GM12878 (cell line): Measurements from ENCODE around the gene TCERG1L. TPM values are rescaled to one million over a fixed set of nuclear protein-coding genes. Genes with fewer than 3 reads are reported as not detected.

Source experiments
- ATAC-seq: fragments of 200-7000 bp; cut with Tn5 transposase; 3 replicates; pipeline ENCODE4 v1.9.1; 2020; ENCODE audit warnings: mild to moderate bottlenecking, moderate library complexity
- BruUV-seq: library from RNA; stranded (reverse); fragments of 400-500 nt; replicated peaks from 2 replicates; lab custom pipeline; 2021; lab: Mats Ljungman, UMichigan
- CTCF ChIA-PET: fragments of 300-600 bp; sonication (Branson Sonifier 250); formaldehyde crosslinking; extraction: SDS; loops from one replicate; lab custom pipeline; 2021; ENCODE audit warnings: inconsistent platforms; lab: Yijun Ruan, JAX
- POLR2A ChIA-PET: fragments of 350-600 bp; formaldehyde crosslinking; extraction: SDS; loops from one replicate; lab custom pipeline; 2021; ENCODE audit warnings: inconsistent platforms; lab: Charles Lee
- RAD21 ChIA-PET: fragments of 300-600 bp; sonication (Branson Sonifier 250); formaldehyde crosslinking; loops from one replicate; lab custom pipeline; 2023; ENCODE audit warnings: antibody characterized with exemption; ENCODE audit not compliant: unreplicated experiment; lab: Charles Lee
- SMC1A ChIA-PET: fragments of 300-600 bp; sonication (Branson Sonifier 250); formaldehyde crosslinking; loops from one replicate; lab custom pipeline; 2023; ENCODE audit not compliant: unreplicated experiment, uncharacterized antibody; lab: Charles Lee
- DNase-seq: peaks from one replicate; pipeline ENCODE4 v3.0.0-alpha.2; 2011; ENCODE audit warnings: low read depth, low spot score
- FAIRE-seq: peaks from 3 replicates; lab custom pipeline; 2011; peaks lifted over from hg19 to GRCh38; lab: Jason Lieb, UNC
- H2AFZ ChIP-seq: 2 replicates; pipeline ENCODE4 v1.6.0; 2011; ENCODE audit warnings: low read depth, low read length, control low read depth; ENCODE audit not compliant: control insufficient read depth
- H3K27ac ChIP-seq: 2 replicates; pipeline ENCODE4 v1.5.1; 2011; ENCODE audit warnings: control low read depth; ENCODE audit not compliant: control insufficient read depth, insufficient read depth
- H3K27me3 ChIP-seq, 2 experiments: replicated peaks in 1 of 2; 2 replicates each; pipeline versions ENCODE4 v1.6.0 to v1.6.1; 2011; ENCODE audit warnings: low read length in 1 of 2; ENCODE audit not compliant: control insufficient read depth in 2 of 2, insufficient read depth in 2 of 2
- H3K36me3 ChIP-seq, 2 experiments: 2 replicates each; pipeline ENCODE4 v1.5.1; 2011; ENCODE audit warnings: low read length in 1 of 2; ENCODE audit not compliant: control insufficient read depth in 2 of 2, insufficient read depth in 2 of 2
- H3K4me1 ChIP-seq: 2 replicates; pipeline ENCODE4 v1.6.1; 2011; ENCODE audit warnings: mild to moderate bottlenecking, low read length, moderate library complexity, mixed read lengths; ENCODE audit not compliant: control insufficient read depth, insufficient read depth
- H3K4me2 ChIP-seq: 2 replicates; pipeline ENCODE4 v1.6.0; 2011; ENCODE audit warnings: control low read depth; ENCODE audit not compliant: control insufficient read depth, insufficient read depth
- H3K4me3 ChIP-seq: fragments of 200-600 bp; sonication (generic); 2 replicates; pipeline ENCODE4 v1.5.1; 2016
- H3K79me2 ChIP-seq: 2 replicates; pipeline ENCODE4 v1.6.0; 2011; ENCODE audit warnings: low read length; ENCODE audit not compliant: control insufficient read depth, insufficient read depth
- H3K9ac ChIP-seq: 2 replicates; pipeline ENCODE4 v1.8.0; 2011; ENCODE audit warnings: low read length, control low read depth, mixed read lengths; ENCODE audit not compliant: control insufficient read depth, insufficient read depth
- H3K9me3 ChIP-seq: replicated peaks from 3 replicates; pipeline ENCODE4 v1.5.1; 2011; ENCODE audit warnings: mild to moderate bottlenecking, low read length; ENCODE audit not compliant: control insufficient read depth, insufficient read depth
- H4K20me1 ChIP-seq: 2 replicates; pipeline ENCODE4 v1.6.0; 2011; ENCODE audit not compliant: control insufficient read depth, insufficient read depth
- ATF7 ChIP-seq: fragments of 450-650 bp; IDR thresholded peaks from 2 replicates; pipeline ENCODE4 v1.6.1; 2016; ENCODE audit warnings: low read depth, mild to moderate bottlenecking
- EED ChIP-seq: sonication (generic); IDR thresholded peaks from 2 replicates; pipeline ENCODE4 v1.6.1; 2016; ENCODE audit warnings: antibody characterized with exemption, low read depth
- EP300 ChIP-seq, 2 experiments: fragments of 150-350 bp in 1 of 2; IDR thresholded peaks; 2 replicates each; pipeline ENCODE4 v1.6.1; 2011 to 2012; ENCODE audit warnings: low read depth in 2 of 2, low read length in 2 of 2, borderline replicate concordance in 1 of 2, improper control_type of control experiment in 1 of 2, inconsistent platforms in 1 of 2; ENCODE audit not compliant: control insufficient read depth in 1 of 2
- ETV6 ChIP-seq, 2 experiments: fragments of 450-650 bp in 1 of 2; IDR thresholded peaks in 1 of 2; conservative IDR thresholded peaks in 1 of 2; 2 replicates each; pipeline ENCODE4 v1.6.1; 2014; ENCODE audit warnings: antibody characterized with exemption in 1 of 2, borderline replicate concordance in 1 of 2, low read depth in 1 of 2, mild to moderate bottlenecking in 1 of 2, moderate library complexity in 1 of 2
- WGBS: methylation state at CpG from one replicate; pipeline ENCODE4 v1.1.6; 2016; ENCODE audit warnings: low lambda C conversion rate; ENCODE audit not compliant: insufficient replicate concordance, insufficient coverage; ENCODE audit errors: missing lambda C conversion rate; 5-methylcytosine and 5-hydroxymethylcytosine counted together
- in situ Hi-C: fragments of 300-500 bp; cut with MboI; formaldehyde crosslinking; loops from 9 replicates; pipeline ENCODE4 v1.14.3; 2018; ENCODE audit warnings: mixed read lengths
- intact Hi-C: fragments of 100-400 bp; cut with micrococcal nuclease; formaldehyde crosslinking; loops from one replicate; pipeline ENCODE4 v1.14.2; 2022; ENCODE audit not compliant: unreplicated experiment
- polyA plus RNA-seq, 11 experiments: library from polyadenylated mRNA; depleted of rRNA in 4 of 11; unstranded in 6 of 11; stranded (reverse) in 5 of 11; fragments of >200 nt; fragmentation: Nextera tagmentation in 4 of 11; fragmentation: Illumina TruSeq in 1 of 11; extraction: Ambion mirVana in 4 of 11; extraction: Trizol in 1 of 11; gene quantifications; 1 replicate in 1 of 11; 2 replicates in 10 of 11; pipeline versions ENCODE4 v1.2.1 to v1.2.3, GENCODE V29; 2011 to 2016; ENCODE audit warnings: inconsistent platforms in 2 of 11, missing spikeins in 2 of 11, low read depth in 1 of 11
- total RNA-seq, 4 experiments: library from RNA; depleted of rRNA in 3 of 4; stranded (reverse); fragments of >200 nt in 3 of 4; fragmentation: Illumina TruSeq in 1 of 4; extraction: Trizol in 1 of 4; gene quantifications; 2 replicates each; pipeline versions ENCODE4 v1.2.1 to v1.2.3, GENCODE V29; 2013 to 2021
- TF ChIP-seq, protein P1 (sequence below): IDR thresholded peaks from 2 replicates; pipeline ENCODE4 v1.6.1; 2011; ENCODE audit warnings: low read depth, mild to moderate bottlenecking, low read length, moderate library complexity, borderline replicate concordance; ENCODE audit errors: extremely low read depth
- TF ChIP-seq, protein P2 (sequence below): fragments of 450-650 bp; IDR thresholded peaks from 2 replicates; pipeline ENCODE4 v1.6.1; 2017; ENCODE audit warnings: mild to moderate bottlenecking, moderate library complexity

TCERG1L gene
- total and polyA plus RNA-seq, 10 of the 15 experiments (the other 5 are each of a cell fraction or from before 2014, with no cell fraction given), result not detected

DNA sequence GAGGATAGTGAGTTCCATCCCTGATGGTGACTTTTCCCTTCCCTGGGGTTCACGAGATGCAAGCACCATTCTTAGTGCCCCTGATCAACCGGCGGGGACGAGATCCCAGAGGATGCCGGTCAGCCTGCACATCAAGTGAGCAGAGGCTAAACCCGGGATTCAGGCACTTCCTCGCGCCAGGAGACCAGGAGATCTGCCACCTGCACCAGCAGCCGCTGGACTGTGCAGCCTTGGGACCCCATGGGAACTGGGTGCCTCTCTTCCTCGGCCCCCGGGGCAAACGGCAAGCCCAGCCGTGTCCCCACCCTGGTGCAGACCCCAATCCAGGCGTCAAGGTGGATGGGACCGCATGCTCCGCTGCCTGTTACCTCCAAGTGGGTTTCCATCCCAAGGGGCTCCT is 88.5 kb downstream of the TCERG1L start:
- CTCF ChIA-PET, result no interaction called here
- Histone ChIP-seq H3K9ac (no peak overlapping the region), H3K4me2 (no peak overlapping the region), H3K9me3 (no peaks in the 10 kb centered on the region; the same call in 2 of the 3 replicates), H4K20me1 (no peaks in the 10 kb centered on the region), H3K36me3 (no peaks in the 10 kb centered on the region), H3K27ac (no peak overlapping the region), H2AFZ (no peak overlapping the region), H3K27me3 (no peaks in the 10 kb centered on the region), H3K4me1 (no peaks in the 10 kb centered on the region), H3K79me2 (no peaks in the 10 kb centered on the region), H3K4me3 (no peak overlapping the region)
- no peak for ATAC-seq
- BruUV-seq, result no TSS peak
- no peak for DNase-seq
- WGBS, result 55% methylated on average over 16 of the region's 16 CpGs
- POLR2A ChIA-PET, result no interaction called here
- TF ChIP-seq, protein P1, sequence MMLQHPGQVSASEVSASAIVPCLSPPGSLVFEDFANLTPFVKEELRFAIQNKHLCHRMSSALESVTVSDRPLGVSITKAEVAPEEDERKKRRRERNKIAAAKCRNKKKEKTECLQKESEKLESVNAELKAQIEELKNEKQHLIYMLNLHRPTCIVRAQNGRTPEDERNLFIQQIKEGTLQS, result no peak
- no peak for TF ChIP-seq EP300 (IDR thresholded peaks at IDR 0.05; ENCODE audit: borderline replicate concordance in 1 of 2, control insufficient read depth in 1 of 2, low read depth in 2 of 2, low read length in 2 of 2)
- TF ChIP-seq ETV6 (conservative IDR thresholded peaks at IDR 0.05 in 1 of 2, IDR thresholded peaks at IDR 0.05 in 1 of 2; ENCODE audit: borderline replicate concordance in 1 of 2, low read depth in 1 of 2), result no peak
- TF ChIP-seq EED, result no peak
- TF ChIP-seq, protein P2, sequence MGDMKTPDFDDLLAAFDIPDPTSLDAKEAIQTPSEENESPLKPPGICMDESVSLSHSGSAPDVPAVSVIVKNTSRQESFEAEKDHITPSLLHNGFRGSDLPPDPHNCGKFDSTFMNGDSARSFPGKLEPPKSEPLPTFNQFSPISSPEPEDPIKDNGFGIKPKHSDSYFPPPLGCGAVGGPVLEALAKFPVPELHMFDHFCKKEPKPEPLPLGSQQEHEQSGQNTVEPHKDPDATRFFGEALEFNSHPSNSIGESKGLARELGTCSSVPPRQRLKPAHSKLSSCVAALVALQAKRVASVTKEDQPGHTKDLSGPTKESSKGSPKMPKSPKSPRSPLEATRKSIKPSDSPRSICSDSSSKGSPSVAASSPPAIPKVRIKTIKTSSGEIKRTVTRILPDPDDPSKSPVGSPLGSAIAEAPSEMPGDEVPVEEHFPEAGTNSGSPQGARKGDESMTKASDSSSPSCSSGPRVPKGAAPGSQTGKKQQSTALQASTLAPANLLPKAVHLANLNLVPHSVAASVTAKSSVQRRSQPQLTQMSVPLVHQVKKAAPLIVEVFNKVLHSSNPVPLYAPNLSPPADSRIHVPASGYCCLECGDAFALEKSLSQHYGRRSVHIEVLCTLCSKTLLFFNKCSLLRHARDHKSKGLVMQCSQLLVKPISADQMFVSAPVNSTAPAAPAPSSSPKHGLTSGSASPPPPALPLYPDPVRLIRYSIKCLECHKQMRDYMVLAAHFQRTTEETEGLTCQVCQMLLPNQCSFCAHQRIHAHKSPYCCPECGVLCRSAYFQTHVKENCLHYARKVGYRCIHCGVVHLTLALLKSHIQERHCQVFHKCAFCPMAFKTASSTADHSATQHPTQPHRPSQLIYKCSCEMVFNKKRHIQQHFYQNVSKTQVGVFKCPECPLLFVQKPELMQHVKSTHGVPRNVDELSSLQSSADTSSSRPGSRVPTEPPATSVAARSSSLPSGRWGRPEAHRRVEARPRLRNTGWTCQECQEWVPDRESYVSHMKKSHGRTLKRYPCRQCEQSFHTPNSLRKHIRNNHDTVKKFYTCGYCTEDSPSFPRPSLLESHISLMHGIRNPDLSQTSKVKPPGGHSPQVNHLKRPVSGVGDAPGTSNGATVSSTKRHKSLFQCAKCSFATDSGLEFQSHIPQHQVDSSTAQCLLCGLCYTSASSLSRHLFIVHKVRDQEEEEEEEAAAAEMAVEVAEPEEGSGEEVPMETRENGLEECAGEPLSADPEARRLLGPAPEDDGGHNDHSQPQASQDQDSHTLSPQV, result no peak
- TF ChIP-seq ATF7, result no peak
- RAD21 ChIA-PET, result no interaction called here
- SMC1A ChIA-PET, result no interaction called here
- intact Hi-C loops, result no loop called here
- in situ Hi-C loops, result no loop called here
- no peak for FAIRE-seq
